ENCODE data around the gene KIF27. TPM values are rescaled to one million over a fixed set of nuclear protein-coding genes. Genes with fewer than 3 reads are reported as not detected.
"Not testable (repeated sequence)": the region's sequence is repeated elsewhere in the genome, so short reads cannot be mapped to it uniquely, and the experiment has no call there.

KIF27 gene
- total RNA-seq, 1 donor from 2014 or later: 1.9 TPM

- H3K9me3 ChIP-seq; H3K27ac ChIP-seq; H3K4me1 ChIP-seq; H3K4me3 ChIP-seq; DNase-seq (ENCODE audit: low spot score in 2 of 2); H3K27me3 ChIP-seq; H3K36me3 ChIP-seq: not testable (repeated sequence)
- intact Hi-C loops (cut with DNase I): loop anchor here (5.0 to 10.0 kb wide), 2 partner anchors 210 to 577 kb away; no protein-coding TSS in a partner anchor
- TF ChIP-seq CTCF (IDR thresholded peaks at IDR 0.05): peak; percentile 17 to 50 (median 22)
Measured at GRCh38 chr9:83912194-83912593, 9.0 kb downstream of the KIF27 start.

- DNase-seq (ENCODE audit: low spot score in 2 of 2): no peak
- TF ChIP-seq CTCF (IDR thresholded peaks at IDR 0.05): no peak
- intact Hi-C loops (cut with DNase I): no loop called here
- no peaks in the 10 kb centered on the region for H3K9me3 ChIP-seq
- H3K27ac ChIP-seq: no peak overlapping the region
- H3K4me3 ChIP-seq: no peak overlapping the region
- H3K27me3 ChIP-seq: no peaks in the 10 kb centered on the region
- H3K36me3 ChIP-seq: no peaks in the 10 kb centered on the region
- H3K4me1 ChIP-seq: no peaks in the 10 kb centered on the region
Measured at GRCh38 chr9:83906144-83906543, 15.1 kb downstream of the KIF27 start.

GRCh38 chr9:83900615-83901014 is 20.6 kb downstream of the KIF27 start:
- H3K4me1 ChIP-seq; intact Hi-C loops (cut with DNase I); H3K36me3 ChIP-seq; H3K9me3 ChIP-seq; H3K27ac ChIP-seq; H3K27me3 ChIP-seq; DNase-seq (ENCODE audit: low spot score in 2 of 2); H3K4me3 ChIP-seq: not testable (repeated sequence)

GRCh38 chr9:83894301-83894700 is 26.9 kb downstream of the KIF27 start:
- H3K27me3 ChIP-seq; H3K9me3 ChIP-seq; H3K27ac ChIP-seq; DNase-seq (ENCODE audit: low spot score in 2 of 2); H3K4me1 ChIP-seq; H3K36me3 ChIP-seq; H3K4me3 ChIP-seq; intact Hi-C loops (cut with DNase I): not testable (repeated sequence)

GRCh38 chr9:83886498-83886897 is 34.7 kb downstream of the KIF27 start:
- H3K27ac ChIP-seq; H3K36me3 ChIP-seq; H3K27me3 ChIP-seq; intact Hi-C loops (cut with DNase I); H3K9me3 ChIP-seq; H3K4me1 ChIP-seq; DNase-seq (ENCODE audit: low spot score in 2 of 2); H3K4me3 ChIP-seq: not testable (repeated sequence)

- H3K27me3 ChIP-seq; H3K27ac ChIP-seq; H3K36me3 ChIP-seq; H3K4me3 ChIP-seq; intact Hi-C loops (cut with DNase I); H3K4me1 ChIP-seq; H3K9me3 ChIP-seq: not testable (repeated sequence)
- DNase-seq (ENCODE audit: low spot score in 2 of 2): peak in 1 of 2 donors; percentile 73
Measured at GRCh38 chr9:83885559-83886240, 35.5 kb downstream of the KIF27 start.

- H3K36me3 ChIP-seq; H3K27me3 ChIP-seq; DNase-seq (ENCODE audit: low spot score in 2 of 2); H3K4me3 ChIP-seq; H3K27ac ChIP-seq; intact Hi-C loops (cut with DNase I); H3K4me1 ChIP-seq; H3K9me3 ChIP-seq: not testable (repeated sequence)
Measured at GRCh38 chr9:83881687-83882408, 39.4 kb downstream of the KIF27 start.

GRCh38 chr9:83875559-83875958 is 45.7 kb downstream of the KIF27 start:
- H3K27ac ChIP-seq; H3K27me3 ChIP-seq; H3K4me1 ChIP-seq; DNase-seq (ENCODE audit: low spot score in 2 of 2); intact Hi-C loops (cut with DNase I); H3K9me3 ChIP-seq; H3K4me3 ChIP-seq; H3K36me3 ChIP-seq: not testable (repeated sequence)

- H3K27ac ChIP-seq; H3K9me3 ChIP-seq; intact Hi-C loops (cut with DNase I); H3K4me1 ChIP-seq; H3K4me3 ChIP-seq; H3K27me3 ChIP-seq; DNase-seq (ENCODE audit: low spot score in 2 of 2); H3K36me3 ChIP-seq: not testable (repeated sequence)
Measured at GRCh38 chr9:83849895-83850294, 71.3 kb downstream of the KIF27 start.
